GM04504 (cell line): ENCODE data around the gene BMP10.

Experiments used
- DNase-seq: peaks from one replicate; pipeline ENCODE4 v3.0.0-alpha.2; 2012; ENCODE audit warnings: low read depth

The BMP10 gene, protein sequence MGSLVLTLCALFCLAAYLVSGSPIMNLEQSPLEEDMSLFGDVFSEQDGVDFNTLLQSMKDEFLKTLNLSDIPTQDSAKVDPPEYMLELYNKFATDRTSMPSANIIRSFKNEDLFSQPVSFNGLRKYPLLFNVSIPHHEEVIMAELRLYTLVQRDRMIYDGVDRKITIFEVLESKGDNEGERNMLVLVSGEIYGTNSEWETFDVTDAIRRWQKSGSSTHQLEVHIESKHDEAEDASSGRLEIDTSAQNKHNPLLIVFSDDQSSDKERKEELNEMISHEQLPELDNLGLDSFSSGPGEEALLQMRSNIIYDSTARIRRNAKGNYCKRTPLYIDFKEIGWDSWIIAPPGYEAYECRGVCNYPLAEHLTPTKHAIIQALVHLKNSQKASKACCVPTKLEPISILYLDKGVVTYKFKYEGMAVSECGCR

DNA sequence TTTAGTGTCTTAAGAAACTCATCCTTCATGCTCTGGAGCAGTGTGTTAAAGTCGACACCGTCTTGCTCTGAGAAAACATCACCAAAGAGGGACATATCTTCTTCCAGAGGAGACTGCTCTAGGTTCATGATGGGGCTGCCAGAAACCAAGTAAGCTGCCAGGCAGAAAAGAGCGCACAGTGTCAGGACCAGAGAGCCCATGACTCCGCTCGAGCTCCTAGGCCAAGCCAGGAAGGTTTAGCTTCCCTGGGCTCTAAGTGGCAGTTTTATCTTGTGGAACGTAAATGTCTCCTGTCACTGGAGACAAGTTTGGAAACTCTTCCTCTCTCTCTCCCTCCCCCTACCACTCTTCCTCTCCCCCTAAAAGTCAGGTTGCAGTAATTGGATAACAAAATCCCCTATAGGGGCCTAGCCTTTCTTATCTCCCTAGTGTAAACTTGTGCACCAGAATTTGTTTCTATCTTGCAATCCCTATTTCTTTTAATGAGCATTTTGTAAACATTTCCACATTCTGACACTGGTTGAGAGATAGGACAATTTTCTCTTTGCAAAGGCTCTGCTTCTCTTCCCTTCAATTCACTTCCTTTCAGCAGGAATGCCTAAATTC lies at the start of gene BMP10:
BMP10 (minus strand) TSS at position 239 of the 606 bp plus-strand sequence; CDS start at position 200, 39 bp downstream.
- DNase-seq: no peak

DNA sequence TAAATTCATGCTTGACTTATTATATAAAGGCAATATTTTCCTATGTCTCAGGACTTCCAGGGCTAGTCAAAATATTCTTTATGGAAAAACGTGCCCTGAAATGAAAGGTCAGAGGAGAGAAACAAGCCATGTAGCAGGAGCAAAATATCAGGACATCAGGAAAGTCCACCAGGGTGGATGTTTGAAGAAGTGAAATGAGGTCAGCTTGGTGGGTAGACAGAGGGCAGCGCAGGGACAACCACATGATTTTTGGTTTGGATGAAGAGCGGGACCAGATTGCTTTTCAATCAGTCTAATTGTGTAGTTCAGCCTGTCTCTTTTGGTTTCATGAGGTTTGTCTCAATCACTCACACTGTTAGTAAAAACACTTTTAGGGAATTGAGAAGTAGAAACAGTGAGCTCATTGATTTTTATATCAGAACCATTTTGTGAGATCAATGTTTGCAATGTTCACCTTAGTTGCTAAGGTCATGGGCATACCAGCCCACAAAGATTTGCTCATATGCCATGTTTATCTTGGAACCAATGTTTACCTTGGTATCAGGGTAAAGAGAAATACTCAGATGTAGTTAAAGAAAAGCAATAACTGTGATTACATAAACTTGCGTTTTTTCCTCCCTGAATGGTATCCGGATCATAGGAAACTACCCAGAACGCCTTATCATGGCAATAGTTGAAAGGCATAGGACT lies 49.4 kb upstream of the BMP10 start:
- no peak for DNase-seq

DNA sequence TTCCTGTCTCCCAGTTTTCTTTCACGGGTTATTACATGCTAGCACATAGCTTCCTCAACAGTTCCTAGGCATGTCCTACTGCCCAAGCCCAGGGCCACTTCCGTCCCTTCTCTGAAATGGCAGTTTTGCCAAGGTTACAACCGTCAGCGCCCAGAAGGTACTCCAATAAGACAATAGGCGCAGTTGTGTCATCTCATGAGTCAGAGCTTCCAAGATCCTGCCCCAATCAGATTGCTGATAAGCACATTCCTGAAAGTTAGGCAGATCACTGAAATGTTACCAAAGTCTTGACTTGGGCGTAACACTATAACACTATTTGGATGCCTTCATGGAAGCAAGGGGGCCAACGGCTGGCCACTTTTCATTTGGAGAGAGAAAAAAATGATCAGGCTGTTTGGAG lies 47.3 kb upstream of the BMP10 start:
- DNase-seq: no peak

DNA sequence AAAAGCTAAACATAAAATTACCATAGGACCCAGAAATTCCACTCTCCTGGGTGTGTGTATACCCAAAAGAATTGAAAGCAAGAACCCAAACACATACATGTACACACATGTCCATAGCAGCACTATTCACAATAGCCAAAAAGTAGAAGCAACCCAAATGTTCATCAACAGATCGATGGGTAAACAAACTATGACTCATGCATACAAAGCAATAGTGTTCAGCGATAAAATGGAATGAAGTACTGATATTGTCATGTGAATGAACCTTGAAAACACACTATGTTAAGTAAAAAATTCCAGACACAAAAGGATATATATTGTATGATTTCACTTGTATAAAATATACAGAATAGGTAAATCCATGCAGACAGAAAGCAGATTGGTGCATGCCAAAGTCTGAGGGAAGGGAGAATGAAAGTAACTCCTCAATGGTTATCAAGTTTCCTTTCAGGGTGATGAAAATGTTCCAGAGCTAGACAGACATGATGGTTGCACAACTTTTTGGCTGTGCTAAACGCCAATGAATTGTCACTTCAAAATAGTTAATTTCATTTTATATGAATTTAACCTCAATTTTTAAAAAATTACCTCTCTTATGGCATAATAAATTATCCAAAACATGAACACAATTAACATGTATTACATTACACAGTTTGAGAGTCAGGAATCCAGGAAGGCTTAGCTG lies 46.0 kb upstream of the BMP10 start:
- DNase-seq: no peak

DNA sequence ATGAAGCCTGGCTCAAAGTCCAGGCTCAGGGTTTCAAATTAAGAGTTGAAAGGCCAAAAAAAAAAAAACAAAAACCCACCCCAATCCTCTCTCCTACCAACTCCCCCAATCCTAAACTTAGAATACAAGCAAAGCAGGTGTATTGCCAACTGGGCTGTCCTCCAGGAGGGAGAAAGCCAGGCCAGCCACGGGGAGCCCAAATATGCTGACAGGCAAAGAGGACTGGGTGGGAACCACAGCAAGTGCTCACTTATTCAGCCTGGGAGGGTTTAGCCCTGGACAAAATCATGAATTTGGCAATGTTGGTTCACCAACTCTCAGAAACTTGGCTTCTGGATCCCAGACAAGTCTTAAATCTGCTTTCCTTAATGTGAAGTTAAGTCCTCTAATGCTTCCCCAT lies 45.0 kb upstream of the BMP10 start:
- DNase-seq: no peak

DNA sequence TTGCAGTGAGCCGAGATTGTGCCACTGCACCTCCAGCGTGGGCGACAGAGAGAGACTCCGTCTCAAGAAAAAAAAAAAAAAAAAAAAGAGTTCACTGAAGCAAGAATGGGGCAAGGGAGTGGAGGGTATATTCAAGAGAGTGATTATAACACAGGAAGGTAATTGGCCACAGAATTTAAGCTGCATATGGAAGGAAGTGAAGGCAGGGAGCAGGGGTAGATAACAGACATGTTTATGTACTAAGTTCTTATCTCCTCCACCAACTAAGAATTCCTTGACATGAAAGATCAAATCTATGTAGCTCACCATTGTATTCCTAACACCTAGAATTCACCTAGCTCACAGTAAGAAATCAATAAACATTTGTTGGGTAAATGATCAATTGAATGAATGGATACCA lies 44.2 kb upstream of the BMP10 start:
- DNase-seq: no peak

DNA sequence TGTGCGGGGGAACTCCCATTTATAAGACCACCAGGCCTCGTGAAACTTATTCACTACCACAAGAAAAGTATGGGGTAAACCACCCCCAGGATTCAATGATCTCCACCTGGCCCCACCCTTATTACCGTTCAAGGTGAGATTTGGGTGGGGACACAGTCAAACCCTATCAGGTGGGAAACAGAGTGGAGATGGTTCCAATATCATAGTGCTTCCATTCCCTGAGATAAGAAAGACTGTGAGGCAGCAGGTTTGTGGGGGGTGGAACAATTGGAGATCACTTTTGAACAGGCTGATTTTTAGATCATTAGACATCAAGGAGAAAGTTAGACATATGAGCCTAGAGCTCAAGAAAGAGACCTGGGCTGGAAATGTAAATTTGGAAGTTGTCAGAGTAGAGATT lies 42.2 kb upstream of the BMP10 start:
- DNase-seq: no peak

DNA sequence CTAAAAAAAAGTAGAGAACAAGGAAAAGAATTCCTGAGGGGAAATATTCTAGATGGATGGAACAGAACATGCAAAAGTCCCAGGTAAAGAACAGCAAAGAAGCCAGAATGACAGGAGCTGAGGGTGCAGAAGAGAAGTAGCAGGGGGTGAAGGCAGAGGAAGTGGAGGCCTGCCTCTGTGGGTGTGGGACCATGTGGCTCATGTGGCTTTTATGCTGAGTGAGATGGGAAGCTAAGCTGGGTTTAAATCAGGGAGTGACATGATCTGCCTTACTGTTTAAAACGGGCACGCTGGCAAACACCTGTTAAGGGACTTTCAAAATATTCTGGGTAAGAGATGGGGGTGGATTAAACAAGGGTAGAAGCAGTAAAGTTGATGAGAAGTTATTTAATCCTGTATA lies 41.5 kb upstream of the BMP10 start:
- no peak for DNase-seq

DNA sequence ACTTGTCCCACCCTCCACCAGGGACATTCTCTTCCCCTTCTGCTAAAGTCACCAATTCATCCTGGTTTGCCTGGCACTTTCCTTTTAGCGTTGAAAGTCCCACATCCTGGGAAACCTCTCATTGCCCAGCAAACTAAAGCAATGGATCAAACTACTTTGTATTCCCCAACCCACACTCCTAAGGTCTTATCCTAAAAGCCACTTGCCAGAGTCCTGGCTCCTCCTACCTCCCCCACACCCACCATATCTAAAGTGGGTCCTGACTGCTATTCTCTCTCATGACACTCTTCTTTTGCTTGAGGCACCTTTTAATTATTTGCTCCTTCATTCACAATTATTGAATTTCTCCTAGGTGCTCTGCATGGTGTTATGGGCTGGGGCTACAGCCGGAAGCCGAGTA lies 40.9 kb upstream of the BMP10 start:
- DNase-seq: no peak

DNA sequence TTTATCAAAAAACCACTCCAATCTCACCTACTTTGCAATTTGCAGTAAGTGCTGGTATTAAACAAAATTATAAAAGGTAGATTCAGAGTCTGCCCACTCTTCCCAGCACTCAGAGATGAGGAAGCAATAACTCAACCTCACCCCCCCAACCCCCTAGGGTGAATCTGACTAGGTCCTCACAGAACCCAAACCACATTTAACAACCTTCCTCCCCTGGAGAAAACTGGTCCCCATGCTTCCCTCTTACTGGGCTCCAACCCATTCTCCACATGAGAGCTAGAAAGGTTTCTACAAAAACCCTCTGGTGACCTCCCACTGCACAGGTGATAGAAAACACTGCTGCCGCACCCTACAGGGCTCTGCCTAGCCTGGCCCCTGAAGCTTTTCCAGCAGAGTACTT lies 40.5 kb upstream of the BMP10 start:
- DNase-seq: no peak

DNA sequence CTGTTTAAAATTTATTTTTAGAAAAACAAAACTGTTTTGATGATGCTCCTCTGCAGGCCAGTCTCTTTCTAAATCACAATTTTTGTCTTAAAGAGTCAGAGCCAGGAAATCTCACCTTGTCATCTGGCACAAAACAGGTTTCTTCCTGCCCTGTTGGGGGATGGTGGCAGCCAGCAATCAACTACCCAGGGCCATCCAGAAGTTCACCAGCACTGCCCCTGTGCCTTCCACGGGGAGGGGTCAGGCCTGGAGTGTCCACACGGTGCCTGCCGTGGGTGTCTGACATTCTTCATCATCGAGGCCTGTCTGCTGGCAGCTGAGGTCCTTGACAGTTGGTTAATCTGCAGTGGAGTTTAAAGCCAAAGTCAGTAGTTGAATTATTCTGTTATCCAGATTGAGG lies 40.0 kb upstream of the BMP10 start:
- DNase-seq: no peak

DNA sequence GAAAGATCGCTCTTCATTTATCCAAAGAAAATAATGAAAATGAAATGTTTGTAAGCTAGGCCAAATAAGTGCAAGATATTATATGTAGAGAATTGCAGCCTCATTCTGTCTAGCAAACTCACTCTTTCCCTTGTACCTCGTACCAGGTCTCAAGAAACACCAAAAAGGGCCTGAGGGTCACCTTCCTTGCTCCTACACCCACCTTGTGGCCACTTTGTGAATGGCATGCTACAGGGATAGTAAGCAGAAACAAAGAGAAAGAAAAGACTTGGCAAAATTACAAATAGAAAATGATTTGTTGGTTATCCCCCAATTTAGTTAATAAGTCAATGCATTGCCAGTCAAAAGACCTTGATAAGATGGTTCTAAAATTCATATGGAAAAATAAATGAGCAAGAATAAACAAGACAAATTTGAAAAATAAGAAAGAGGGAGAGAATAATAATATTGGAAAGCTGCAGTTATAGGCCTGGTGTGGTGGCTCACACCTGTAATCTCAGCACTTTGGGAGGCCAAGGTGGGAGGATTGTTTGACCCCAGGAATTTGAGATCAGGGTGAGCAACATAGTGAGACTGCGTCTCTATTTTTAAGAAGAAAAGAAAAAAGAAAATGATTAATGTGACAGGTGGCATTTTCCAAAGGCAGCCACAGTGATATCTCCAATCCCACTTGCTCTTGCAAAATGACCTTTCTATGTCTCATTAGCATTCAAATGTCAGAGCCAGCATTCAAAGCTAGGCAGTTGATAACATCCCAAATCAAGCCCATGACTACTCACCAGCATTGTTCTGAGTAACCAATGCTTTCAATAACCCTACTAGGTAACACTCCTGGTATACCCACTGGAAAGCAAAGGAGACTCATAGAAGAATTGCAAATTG lies 38.8 kb upstream of the BMP10 start:
- DNase-seq: peak; percentile 29

DNA sequence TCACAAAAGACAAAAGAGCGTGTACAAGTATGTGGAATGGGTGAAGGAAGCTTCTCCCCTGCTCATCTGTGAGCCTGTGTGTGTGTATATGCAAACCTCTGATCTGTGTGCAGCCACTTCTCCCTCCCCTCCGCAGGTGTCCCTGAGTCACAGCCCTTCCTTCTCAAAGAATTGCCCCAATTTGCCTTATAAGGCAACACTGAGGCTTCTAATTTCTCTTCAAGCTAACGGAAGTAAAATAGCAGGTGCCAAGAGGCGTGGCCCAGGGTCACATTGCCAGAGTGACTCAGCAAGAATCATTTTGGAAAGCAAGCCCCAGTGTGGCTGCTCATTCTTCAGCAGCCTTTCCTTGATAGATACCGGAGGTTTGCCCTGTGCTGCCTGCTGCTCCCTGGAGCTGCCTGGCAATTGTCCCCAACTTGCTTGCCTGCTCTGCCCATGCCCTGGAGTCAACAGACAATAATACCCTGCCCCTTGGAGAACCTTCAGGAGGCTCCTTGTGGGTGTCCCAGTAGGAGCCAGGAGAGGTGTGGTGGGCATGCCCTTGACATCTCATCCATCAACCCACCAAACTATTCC lies 37.3 kb upstream of the BMP10 start:
- DNase-seq: peak; percentile 31

DNA sequence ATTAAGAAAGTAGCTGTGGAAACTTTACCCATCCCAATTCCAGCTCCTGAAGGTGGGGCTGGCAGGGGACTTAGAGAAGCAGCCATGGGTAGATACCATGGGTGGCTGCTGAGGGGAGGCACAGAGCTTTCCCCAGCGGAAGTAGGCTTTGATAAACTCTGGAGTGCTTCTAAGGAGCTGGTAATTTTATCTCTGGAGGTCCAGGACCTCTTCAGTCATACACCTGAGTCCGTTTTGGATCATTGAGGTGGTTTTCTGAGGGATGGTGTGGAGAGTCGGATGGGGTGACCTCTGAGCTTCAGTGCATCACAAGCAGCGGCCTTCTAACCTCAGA lies 36.7 kb upstream of the BMP10 start:
- no peak for DNase-seq

DNA sequence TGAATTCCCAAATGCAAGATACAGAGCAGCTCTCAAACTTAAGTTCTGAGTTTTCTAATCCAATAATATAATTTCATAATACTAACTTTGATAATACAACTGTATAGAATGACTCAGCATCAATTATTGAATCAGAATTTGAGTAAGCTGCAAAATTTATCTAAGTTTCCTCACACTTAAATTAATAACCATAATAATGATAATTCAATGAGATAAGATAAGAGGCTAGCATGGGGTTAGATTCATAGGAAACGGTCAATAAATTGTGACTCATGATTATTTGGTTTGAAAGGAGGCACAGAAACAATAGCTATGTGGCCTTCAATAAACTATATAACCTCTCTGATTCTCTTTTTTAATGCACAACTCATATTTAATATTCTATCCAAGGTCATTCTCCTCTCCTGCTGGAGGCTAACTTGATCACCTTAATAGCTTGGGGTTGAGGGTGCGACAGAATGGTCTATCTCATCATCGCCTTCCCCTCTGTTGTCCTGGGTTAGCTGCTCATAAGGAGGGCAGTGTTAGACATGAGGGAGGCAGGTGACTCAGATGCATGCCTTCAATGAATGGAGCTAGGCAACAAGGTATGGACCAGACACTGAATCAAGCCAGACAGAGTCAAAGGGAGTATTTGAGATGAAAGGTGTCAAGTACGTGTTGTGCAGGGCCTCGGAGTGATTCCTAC lies 36.2 kb upstream of the BMP10 start:
- DNase-seq: no peak

DNA sequence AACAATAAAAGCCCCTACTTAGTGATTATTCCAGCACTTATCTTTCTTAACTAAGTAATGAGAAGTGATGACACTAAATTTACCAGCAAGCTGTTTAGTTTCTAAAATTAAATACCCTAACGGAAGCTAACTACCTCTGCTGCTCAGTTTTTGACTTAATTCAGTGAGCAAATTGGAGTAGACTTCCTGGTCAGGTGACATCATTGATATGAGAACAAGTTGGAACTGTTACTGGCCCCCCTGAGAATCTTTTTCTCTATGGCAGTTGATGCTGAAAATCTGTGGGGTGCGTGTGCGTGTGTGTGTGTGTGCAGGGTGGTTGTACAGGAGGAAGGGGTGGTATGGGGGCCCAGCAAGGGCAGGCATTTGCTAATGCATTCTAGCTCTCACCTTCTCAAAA lies 35.5 kb upstream of the BMP10 start:
- no peak for DNase-seq

DNA sequence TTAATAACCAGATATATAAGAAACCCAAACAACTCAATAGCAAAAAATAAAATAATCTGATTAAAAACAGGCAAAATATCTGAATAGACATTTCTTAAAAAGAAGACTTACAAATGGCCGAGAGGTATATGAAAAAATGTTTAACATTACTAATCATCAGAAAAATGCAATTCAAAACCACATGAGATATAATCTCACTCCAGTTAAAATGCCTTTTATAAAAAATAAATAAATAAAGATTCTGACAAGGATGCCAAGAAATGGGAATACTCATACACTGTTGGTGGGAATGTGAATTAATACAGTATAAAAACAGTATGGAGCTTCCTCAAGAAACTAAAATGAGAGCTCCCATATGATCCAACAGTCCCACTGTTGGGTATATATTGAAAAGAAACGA lies 33.9 kb upstream of the BMP10 start:
- DNase-seq: no peak

DNA sequence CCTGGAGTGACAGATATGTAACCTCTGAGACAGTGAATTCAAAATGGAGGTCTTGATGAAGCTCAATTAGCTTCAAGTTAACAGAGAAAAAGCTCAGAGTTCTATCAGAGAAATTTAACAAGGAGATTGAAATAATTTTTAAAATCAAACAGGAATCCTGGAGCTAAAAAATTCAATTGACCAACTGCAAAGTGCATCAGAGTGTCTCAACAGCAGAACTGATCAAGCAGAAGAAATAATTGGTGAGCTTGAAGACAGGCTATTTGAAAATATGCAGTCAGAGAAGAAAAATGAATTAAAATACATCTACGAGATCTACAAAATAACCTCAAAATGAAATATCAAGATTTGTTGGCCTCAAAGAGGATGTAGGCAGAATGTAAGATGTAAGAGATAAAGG lies 30.4 kb upstream of the BMP10 start:
- no peak for DNase-seq

DNA sequence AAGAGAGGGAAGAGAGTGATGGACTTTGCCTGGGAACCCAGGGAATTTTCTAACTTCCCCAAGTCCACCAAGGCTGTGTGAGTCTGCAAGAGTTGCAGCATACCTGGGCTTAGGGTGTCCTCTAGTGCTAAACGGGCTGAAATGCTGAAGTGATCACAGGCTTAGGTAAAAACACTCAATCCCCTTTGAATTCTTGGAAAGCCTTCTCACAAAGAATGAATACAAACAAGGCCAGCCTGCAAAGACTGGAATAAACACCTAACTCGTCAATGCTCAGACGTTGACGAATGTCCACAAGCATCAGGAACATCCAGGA lies 30.0 kb upstream of the BMP10 start:
- no peak for DNase-seq

DNA sequence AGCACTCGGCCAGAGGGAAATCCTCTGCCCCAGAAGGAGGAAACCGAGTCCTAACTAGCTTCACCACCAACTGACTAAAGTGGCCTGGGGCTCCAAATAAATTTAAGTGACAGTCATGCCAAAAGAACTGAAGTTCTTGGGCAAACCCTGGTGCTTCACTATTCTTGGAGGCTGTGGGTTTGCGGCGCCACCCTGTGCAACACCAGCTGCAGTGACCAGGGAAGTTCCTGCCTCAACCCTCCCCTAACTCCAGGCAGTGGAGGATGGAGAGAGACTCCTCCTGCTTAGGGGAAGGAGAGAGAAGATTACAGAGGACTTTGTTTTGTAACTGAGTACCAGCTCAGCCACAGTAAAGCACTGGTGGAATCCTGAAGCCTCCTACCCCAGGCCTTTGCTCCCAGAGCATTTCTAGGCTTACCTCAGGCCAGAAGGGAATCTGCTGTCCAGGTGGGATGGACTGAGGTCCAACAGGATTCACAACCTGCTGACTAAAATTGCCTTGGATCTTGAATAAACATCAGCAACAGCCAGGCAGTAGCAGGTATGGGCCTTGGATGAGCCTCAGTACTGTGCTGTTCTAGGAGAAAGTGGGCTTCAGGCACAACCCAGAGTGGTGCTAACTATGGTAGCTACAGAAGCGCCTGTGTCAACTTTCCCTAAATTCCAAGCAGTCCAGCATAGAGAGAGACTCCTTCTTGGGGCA lies 29.4 kb upstream of the BMP10 start:
- no peak for DNase-seq
